ENCODE measurements around the gene FLT4. TPM values are rescaled to one million over a fixed set of nuclear protein-coding genes. Genes with fewer than 3 reads are reported as not detected.

Gene FLT4
- total and polyA plus RNA-seq, 9 of the 15 experiments (the other 6 are each of a cell fraction or from before 2014, with no cell fraction given), result 0.01 to 0.42 (median 0.14) TPM; not detected in 2

DNA sequence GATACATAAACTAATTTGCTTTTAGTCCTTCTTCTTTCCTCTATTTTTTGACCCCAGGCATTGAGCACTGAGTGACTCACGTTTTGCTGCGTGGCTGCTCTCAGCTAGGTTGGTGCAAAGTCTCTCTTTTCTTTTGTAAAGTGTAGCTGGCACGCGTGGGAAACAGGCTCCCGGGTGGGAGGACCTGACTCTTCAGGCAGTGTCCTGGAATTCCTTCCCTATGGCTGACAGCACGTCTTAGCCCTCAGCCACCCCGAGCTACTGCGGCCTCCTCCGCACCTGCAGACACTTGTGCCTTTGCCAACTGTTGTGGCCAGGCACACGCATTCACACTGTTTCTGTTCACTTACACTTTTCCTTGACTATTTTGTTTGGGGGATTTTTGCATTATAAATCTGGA lies 57.2 kb downstream of the FLT4 start:
- ATAC-seq (no peak), FAIRE-seq (no peak)
- CTCF ChIA-PET (ENCODE audit: low intra/inter-chr PET ratio), result no interaction called here
- TF ChIP-seq CHD1 (IDR thresholded peaks at IDR 0.05; ENCODE audit: low read length) (no peak), ATF7 (IDR thresholded peaks at IDR 0.05) (no peak), MTF1 (CRISPR knock-in tag; IDR thresholded peaks at IDR 0.05; ENCODE audit: borderline replicate concordance) (no peak), BHLHE40 (IDR thresholded peaks at IDR 0.05; ENCODE audit: low read length) (no peak), ZNF12 (CRISPR knock-in tag; IDR thresholded peaks at IDR 0.05) (no peak), TCF3 (CRISPR knock-in tag; IDR thresholded peaks at IDR 0.05) (no peak), GATAD2B (IDR thresholded peaks at IDR 0.05; ENCODE audit: borderline replicate concordance) (no peak), ZNF511 (CRISPR knock-in tag; IDR thresholded peaks at IDR 0.05) (no peak), CAMTA2 (CRISPR knock-in tag; conservative IDR thresholded peaks at IDR 0.05) (no peak), ADNP (tag; IDR thresholded peaks at IDR 0.05) (no peak), DEAF1 (CRISPR knock-in tag; IDR thresholded peaks at IDR 0.05) (no peak), POLR2H (tag; IDR thresholded peaks at IDR 0.05; ENCODE audit: low read depth) (no peak), YBX1 (IDR thresholded peaks at IDR 0.05) (no peak), SRF (CRISPR knock-in tag; IDR thresholded peaks at IDR 0.05) (no peak), ZNF311 (CRISPR knock-in tag; IDR thresholded peaks at IDR 0.05) (no peak)
- TF ChIP-seq, protein P1, sequence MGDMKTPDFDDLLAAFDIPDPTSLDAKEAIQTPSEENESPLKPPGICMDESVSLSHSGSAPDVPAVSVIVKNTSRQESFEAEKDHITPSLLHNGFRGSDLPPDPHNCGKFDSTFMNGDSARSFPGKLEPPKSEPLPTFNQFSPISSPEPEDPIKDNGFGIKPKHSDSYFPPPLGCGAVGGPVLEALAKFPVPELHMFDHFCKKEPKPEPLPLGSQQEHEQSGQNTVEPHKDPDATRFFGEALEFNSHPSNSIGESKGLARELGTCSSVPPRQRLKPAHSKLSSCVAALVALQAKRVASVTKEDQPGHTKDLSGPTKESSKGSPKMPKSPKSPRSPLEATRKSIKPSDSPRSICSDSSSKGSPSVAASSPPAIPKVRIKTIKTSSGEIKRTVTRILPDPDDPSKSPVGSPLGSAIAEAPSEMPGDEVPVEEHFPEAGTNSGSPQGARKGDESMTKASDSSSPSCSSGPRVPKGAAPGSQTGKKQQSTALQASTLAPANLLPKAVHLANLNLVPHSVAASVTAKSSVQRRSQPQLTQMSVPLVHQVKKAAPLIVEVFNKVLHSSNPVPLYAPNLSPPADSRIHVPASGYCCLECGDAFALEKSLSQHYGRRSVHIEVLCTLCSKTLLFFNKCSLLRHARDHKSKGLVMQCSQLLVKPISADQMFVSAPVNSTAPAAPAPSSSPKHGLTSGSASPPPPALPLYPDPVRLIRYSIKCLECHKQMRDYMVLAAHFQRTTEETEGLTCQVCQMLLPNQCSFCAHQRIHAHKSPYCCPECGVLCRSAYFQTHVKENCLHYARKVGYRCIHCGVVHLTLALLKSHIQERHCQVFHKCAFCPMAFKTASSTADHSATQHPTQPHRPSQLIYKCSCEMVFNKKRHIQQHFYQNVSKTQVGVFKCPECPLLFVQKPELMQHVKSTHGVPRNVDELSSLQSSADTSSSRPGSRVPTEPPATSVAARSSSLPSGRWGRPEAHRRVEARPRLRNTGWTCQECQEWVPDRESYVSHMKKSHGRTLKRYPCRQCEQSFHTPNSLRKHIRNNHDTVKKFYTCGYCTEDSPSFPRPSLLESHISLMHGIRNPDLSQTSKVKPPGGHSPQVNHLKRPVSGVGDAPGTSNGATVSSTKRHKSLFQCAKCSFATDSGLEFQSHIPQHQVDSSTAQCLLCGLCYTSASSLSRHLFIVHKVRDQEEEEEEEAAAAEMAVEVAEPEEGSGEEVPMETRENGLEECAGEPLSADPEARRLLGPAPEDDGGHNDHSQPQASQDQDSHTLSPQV (IDR thresholded peaks at IDR 0.05), result no peak

More for the DNA sequence above, 57.2 kb downstream of the FLT4 start:
- Histone ChIP-seq H3K9me1 (ENCODE audit: control insufficient read depth, insufficient read depth, low read length) (no peaks in the 10 kb centered on the region), H4K20me1 (replicated peaks; ENCODE audit: control insufficient read depth, insufficient read depth, low read length) (no peaks in the 10 kb centered on the region), H2AFZ (ENCODE audit: low read depth, low read length) (no peak overlapping the region), H3K27ac (ENCODE audit: extremely low read depth, low read depth, low read length) (no peak overlapping the region), H3K4me1 (replicated peaks in 1 of 2; ENCODE audit: control insufficient read depth in 2 of 2, insufficient read depth in 2 of 2, low read length in 2 of 2) (peaks cover 10 to 52% of the 10 kb centered on the region in 2 experiments; a peak in 4 of 5 replicates), H3K27me3 (ENCODE audit: control insufficient read depth in 2 of 2, insufficient read depth in 2 of 2, low read length in 2 of 2) (peaks cover 3 to 27% of the 10 kb centered on the region in 2 experiments; a peak in 3 of 5 replicates), H3K9ac (ENCODE audit: insufficient read depth in 1 of 2, low read depth in 2 of 2, low read length in 2 of 2) (no peak overlapping the region), H3K36me3 (ENCODE audit: control insufficient read depth, insufficient read depth, low read length) (no peaks in the 10 kb centered on the region), H3K79me2 (ENCODE audit: control insufficient read depth, insufficient read depth, low read length) (no peaks in the 10 kb centered on the region), H3K9me3 (replicated peaks; ENCODE audit: control insufficient read depth, insufficient read depth, low read depth, low read length) (no peaks in the 10 kb centered on the region), H3K4me3 (no peak overlapping the region), H3K4me2 (ENCODE audit: insufficient read depth, low read length) (no peak overlapping the region)
- POLR2A ChIA-PET, result no interaction called here
- WGBS (ENCODE audit: insufficient coverage, low coverage, missing lambda C conversion rate), result 43% methylated on average over 10 of the region's 10 CpGs
- no peak for DNase-seq (ENCODE audit: extremely low read depth in 1 of 4, low spot score in 3 of 4)
- intact Hi-C loops (cut with micrococcal nuclease) (no loop called here), in situ Hi-C loops (cut with MboI) (no loop called here)
- no TSS peak for BruUV-seq (replicated peaks)
